Fibroblast of upper back skin (primary cell): Measurements from ENCODE around the gene VSTM4.

Source experiments
- DNase-seq: peaks from one replicate; pipeline ENCODE4 v3.0.0-alpha.2; 2013

VSTM4 gene

DNA sequence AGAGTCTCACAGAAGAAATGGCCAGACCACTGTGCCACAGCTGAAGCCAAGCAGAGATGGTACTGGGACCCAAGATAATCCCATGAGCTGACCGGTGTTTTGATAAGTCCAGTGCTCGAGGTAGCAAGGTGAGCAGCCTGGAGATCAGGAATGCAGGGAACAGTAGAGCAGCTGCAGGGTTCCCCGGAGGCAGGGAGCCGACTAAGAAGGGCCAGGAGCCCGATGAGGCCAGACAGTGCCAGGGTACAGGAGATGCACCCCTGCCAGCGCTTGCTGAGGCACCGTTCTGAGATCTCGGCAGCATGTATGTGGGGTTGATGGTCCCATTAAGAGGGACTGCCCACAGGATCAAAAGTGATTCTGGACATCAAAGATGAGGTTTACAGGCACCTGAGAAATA lies 47.1 kb downstream of the VSTM4 start:
- DNase-seq: no peak

GRCh38 chr10:49066944-49067730 lies 48.2 kb downstream of the VSTM4 start:
- DNase-seq: no peak

DNA sequence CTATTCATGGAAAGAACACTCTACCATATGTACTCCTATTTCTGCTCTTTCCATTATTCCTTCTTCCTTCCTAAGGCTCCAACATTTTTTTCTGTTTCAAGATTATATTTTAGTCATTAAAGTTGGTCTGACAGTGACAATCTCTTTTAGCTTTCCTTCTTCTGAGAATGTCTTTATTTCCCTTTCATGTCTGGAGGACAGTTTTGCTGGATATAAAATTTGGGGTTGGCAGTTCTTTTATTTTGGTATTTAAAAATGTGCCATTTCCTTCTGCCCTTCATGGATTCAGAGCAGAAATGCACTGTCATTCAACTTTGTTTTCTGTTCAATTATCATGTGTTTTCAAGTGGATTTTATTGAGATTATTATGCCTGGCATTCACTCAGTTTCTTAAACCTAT lies 53.1 kb downstream of the VSTM4 start:
- DNase-seq: no peak

DNA sequence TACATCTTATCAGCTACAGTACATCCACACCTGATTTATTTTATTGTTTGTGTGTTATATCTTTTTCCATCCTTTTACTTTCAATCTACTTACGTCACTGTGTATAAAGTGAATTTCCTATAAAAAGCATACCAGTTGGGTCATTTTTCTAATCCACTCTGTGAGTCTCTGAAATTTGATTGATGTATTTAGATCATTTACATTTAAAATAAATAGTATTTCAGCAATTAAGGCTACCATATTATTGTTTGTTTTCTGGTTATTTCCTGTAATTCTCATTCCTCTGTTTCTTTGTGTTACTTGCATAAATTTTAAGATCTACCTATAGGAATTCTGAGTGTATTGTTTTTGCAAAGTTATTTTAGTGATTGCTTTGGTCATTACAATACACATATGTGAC lies 53.7 kb downstream of the VSTM4 start:
- DNase-seq: no peak

DNA sequence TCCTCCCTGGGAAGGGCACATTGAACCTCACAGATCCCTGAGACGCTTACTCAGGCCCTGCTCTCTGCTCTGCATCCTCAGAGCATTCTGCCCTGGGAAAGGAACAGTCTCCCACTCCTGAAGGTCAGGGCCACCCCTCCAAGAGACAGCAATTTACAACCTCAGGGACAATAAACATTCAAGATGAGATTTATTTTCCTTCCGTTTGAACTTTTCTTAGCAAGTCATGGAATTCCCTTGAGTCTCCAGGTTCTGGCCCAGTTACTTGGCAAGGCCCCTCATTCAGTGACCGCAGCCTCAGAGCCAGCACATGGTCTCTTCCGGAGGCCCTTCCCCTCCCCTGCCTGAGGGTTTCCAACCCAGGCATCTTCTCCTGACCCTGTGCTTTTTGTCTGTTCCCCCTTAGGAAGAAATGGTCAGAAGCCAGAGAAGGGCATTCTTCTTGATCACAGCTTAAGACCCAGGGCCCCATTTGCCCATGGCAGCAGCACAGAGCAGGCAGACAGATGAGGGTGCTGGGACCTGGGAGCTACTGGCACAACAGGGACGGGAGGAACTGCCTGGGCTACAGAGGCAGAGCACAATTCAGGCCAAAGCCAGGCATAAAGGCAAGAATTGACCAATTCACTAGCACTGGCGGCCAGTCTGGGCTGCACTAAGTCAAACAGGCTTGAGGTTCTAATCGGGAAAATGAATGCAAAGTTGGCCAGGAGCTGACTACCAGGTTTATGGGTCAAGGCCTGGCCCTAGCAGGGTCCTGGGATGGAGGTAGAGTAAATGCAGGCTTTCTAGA lies 56.7 kb downstream of the VSTM4 start:
- peak; percentile 38 for DNase-seq

- no peak for DNase-seq
Measured at GRCh38 chr10:49057231-49057880, 58.0 kb downstream of the VSTM4 start.

- DNase-seq: no peak
Measured at GRCh38 chr10:49056356-49056755, 59.0 kb downstream of the VSTM4 start.

- peak; percentile 11 for DNase-seq
Measured at GRCh38 chr10:49055221-49055849, 60.0 kb downstream of the VSTM4 start.

GRCh38 chr10:49054753-49055152 lies 60.6 kb downstream of the VSTM4 start:
- no peak for DNase-seq

- DNase-seq: no peak
Measured at GRCh38 chr10:49053998-49054692, 61.2 kb downstream of the VSTM4 start.

- DNase-seq: no peak
Measured at GRCh38 chr10:49053053-49053997, 62.0 kb downstream of the VSTM4 start.

DNA sequence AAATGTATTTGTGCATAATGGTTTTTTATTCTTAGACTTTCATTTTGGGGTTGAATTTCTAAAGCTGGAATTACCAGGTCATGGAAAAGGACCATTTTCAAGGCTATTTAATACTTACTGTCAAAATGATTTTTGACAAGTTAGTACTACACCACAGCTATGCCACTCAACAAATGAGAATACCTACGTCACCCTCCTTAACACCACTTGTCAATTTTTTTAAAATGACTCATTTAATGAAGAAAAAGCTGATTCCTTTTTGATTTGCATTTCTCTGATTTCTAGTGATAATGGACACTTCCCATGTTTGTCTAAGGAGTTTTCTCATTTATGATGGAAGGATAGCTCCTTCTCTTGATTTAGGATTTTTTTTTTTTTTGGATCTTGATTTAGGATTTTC lies 63.3 kb downstream of the VSTM4 start:
- no peak for DNase-seq

DNA sequence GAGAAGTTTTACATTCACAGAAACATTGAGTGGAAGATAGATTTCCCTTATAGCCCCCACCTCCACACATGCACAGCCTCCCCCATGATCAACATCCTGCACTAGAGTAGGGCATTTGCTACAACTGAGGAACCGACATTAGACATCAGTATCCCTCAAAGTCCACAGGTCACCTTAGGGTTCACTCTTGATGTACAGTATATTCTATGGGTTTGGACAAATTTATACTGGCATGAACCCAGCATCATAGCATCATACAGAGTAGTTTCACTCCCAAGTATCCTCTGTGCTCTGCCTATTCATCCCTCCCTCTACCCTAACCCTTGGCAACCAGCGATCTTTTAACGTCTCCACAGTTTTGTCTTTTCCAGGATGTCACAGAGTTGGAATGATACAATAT lies 64.4 kb downstream of the VSTM4 start:
- no peak for DNase-seq

DNA sequence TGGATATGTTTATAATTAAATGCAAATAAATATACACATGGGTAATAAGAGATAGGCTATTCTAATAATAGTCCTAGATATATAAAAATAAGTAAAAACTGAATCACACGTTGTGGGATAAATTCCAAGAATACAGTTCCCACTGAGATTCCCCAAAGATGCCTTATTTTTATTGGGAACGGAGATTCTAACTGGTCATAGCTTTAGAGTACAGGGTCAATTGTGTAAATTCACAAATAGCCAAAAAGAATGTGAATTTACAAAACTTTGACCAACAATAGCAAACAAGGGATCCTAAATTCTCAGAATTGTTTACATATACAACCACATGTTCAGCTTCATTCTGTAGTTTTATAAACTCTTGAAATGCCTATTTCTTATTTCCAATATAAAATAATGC lies 65.0 kb downstream of the VSTM4 start:
- peak; percentile 38 for DNase-seq

DNA sequence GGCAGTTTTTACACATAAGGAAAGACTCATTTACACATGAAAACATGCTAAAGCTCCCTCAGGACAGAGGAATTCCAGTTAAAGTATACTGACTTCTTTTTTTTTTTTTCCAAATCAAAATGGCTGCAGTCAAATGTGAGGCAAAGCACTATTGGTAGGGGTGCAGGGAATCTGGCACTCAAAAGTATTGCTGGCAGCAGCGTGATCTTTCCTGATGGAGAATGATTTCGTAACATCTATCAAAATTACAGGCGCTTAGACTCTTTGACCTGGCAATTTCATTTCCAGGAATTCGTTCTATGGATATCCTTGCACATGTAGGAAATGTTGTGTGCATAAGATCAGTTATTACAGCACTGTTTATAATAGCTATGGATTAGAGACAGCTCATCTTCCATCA lies 65.7 kb downstream of the VSTM4 start:
- DNase-seq: peak; percentile 29

DNA sequence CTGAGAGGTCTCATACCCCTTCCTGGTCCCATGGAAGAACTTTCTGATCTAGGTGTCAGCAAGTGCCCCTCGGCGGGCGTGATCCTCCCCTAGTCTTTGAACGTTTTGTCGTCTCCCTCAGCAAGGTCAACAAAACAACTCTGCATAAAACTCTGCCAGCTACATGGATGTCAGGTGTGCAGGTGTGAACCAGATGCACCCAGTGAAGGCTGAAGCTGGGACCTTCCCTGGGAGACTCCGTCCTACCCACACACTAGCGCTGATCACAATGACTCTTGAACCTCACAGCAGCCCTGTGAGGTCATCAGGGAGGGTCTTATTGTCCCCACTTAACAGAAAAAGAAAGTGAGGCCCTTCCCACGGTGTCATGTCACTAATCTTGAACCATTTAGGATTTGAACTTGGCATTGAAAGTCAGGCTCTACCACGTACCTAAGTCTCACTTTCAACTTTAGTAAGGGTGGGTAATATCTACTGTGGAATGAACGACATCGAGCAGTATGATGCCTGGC lies 68.1 kb downstream of the VSTM4 start:
- DNase-seq: no peak

DNA sequence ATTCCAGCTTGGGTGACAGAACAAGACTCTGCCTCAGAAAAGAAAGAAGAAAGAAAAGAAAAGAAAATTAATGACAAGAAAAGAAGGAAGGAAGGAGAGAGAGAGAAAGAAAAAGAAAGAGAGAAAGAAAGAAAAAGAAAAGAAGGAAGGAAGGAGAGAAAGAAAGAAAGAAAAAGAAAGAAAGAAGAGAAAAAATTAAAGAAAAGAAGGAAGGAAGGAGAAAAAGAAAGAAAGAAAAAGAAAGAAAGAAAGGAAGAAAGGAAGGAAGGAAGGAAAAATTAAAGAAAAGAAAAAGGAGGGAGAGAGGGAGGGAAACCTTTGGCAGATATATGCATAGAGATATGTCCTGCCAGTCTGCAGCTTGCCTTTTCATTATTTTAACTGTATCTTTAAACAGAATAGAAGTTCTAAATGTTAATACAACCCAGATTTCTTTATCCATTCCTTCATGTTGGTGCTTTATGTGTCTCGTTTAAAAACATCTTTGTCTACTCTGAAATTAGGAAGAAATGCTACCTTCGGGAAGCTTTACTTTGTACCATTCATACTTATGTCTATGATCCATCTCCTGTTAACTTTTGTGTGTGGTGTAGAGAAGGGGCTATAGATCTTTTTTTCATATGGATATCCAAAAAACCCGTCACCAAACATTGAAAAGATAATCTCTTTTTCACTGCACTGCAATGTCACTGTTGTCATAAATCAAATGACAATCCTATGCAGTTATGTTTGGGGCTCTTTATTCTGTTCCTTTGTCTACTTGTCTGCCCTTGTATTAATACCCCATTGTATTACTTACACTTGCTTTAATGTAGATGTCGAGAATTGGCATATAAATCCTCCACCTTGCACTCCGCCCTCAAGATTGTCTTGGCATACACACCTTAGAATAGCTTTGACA lies 70.8 kb downstream of the VSTM4 start:
- DNase-seq: no peak

- no peak for DNase-seq
Measured at GRCh38 chr10:49040601-49041000, 74.7 kb downstream of the VSTM4 start.

- no peak for DNase-seq
Measured at GRCh38 chr10:49039409-49039808, 75.9 kb downstream of the VSTM4 start.

DNA sequence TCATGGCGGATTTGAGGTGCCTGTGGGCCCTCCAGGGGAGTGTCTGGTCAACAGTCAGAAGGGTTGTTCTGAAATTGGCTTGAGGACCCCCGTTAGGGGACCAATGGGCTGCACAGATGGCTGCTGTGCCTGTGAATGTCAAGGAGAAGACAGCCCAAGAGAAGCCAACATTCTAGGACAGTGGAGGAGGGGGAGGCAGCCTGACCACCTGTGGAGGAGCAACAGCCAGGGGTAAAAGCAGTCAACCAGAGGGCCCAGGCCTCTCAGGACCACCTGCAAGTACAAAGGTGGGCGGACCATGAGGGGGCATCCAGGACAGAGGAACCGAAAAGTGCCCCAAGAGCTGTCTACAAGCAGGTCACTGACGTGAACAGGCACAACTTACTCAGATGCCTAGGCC lies 76.6 kb downstream of the VSTM4 start:
- no peak for DNase-seq
